Measurements from ENCODE around the gene XPR1.

- TF ChIP-seq CTCF (IDR thresholded peaks at IDR 0.05) (no peak), POLR2A (IDR thresholded peaks at IDR 0.05) (no peak), POLR2AphosphoS5 (IDR thresholded peaks at IDR 0.05) (no peak), EP300 (IDR thresholded peaks at IDR 0.05) (no peak)
Observed at GRCh38 chr1:180728472-180729106, 96.8 kb downstream of the XPR1 start.
